ENCODE data around the gene TRPM8. TPM values are rescaled to one million over a fixed set of nuclear protein-coding genes. Genes with fewer than 3 reads are reported as not detected.

The TRPM8 gene
- polyA plus RNA-seq, 1 experiment = 0.11 TPM

- DNase-seq (ENCODE audit: low read depth, low spot score) = no peak
- Histone ChIP-seq H3K4me3 (ENCODE audit: low read depth, low read length) (no peak overlapping the region), H3K27ac (ENCODE audit: low read depth, low read length) (no peak overlapping the region), H3K9me3 (ENCODE audit: control insufficient read depth, insufficient read depth, low read length) (no peaks in the 10 kb centered on the region), H3K27me3 (ENCODE audit: control insufficient read depth, insufficient read depth, low read length) (no peaks in the 10 kb centered on the region)
- POLR2A ChIA-PET = no interaction called here
- CTCF ChIA-PET = no interaction called here
- TF ChIP-seq, protein P1, sequence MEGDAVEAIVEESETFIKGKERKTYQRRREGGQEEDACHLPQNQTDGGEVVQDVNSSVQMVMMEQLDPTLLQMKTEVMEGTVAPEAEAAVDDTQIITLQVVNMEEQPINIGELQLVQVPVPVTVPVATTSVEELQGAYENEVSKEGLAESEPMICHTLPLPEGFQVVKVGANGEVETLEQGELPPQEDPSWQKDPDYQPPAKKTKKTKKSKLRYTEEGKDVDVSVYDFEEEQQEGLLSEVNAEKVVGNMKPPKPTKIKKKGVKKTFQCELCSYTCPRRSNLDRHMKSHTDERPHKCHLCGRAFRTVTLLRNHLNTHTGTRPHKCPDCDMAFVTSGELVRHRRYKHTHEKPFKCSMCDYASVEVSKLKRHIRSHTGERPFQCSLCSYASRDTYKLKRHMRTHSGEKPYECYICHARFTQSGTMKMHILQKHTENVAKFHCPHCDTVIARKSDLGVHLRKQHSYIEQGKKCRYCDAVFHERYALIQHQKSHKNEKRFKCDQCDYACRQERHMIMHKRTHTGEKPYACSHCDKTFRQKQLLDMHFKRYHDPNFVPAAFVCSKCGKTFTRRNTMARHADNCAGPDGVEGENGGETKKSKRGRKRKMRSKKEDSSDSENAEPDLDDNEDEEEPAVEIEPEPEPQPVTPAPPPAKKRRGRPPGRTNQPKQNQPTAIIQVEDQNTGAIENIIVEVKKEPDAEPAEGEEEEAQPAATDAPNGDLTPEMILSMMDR (IDR thresholded peaks at IDR 0.05; ENCODE audit: low read depth, low read length) = no peak
Measured at GRCh38 chr2:233991196-233991595, 74.0 kb downstream of the TRPM8 start.

- Histone ChIP-seq H3K9me3 (ENCODE audit: control insufficient read depth, insufficient read depth, low read length) (no peaks in the 10 kb centered on the region), H3K4me3 (ENCODE audit: low read depth, low read length) (no peak overlapping the region), H3K27ac (ENCODE audit: low read depth, low read length) (no peak overlapping the region), H3K27me3 (ENCODE audit: control insufficient read depth, insufficient read depth, low read length) (no peaks in the 10 kb centered on the region)
- CTCF ChIA-PET = interaction anchor here (1.1 kb wide), 1 partner anchor 10 kb away, joined by 3 read pairs; no protein-coding TSS in a partner anchor
- TF ChIP-seq, protein P1 (IDR thresholded peaks at IDR 0.05; ENCODE audit: low read depth, low read length) = no peak
- DNase-seq (ENCODE audit: low read depth, low spot score) = no peak
- POLR2A ChIA-PET = no interaction called here
Measured at GRCh38 chr2:233992513-233993217, 75.5 kb downstream of the TRPM8 start.

DNA sequence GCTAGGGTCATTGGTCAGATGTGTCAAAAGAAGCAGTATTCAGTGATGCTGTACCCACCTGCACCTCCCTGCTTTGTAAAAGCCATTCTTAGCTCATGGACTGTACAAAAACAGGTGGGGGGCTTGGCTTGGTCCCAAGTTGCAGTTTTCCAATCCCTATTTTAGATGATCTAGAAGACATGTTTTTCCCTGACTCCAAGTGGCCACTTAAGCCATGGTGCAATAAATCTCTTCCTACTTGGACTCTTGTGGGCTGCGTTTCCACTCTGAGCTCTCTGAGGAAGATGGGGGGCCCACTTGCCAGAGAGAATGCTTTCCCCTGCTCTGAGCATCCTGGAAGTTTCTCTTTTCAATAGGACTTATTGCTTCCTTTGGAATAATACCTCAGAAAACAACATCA is 76.3 kb downstream of the TRPM8 start:
- Histone ChIP-seq H3K4me3 (ENCODE audit: low read depth, low read length) (no peak overlapping the region), H3K27ac (ENCODE audit: low read depth, low read length) (no peak overlapping the region), H3K9me3 (ENCODE audit: control insufficient read depth, insufficient read depth, low read length) (no peaks in the 10 kb centered on the region), H3K27me3 (ENCODE audit: control insufficient read depth, insufficient read depth, low read length) (no peaks in the 10 kb centered on the region)
- POLR2A ChIA-PET = no interaction called here
- CTCF ChIA-PET = no interaction called here
- no peak for DNase-seq (ENCODE audit: low read depth, low spot score)
- TF ChIP-seq, protein P1 (IDR thresholded peaks at IDR 0.05; ENCODE audit: low read depth, low read length) = no peak

GRCh38 chr2:233994151-233994550 is 77.0 kb downstream of the TRPM8 start:
- TF ChIP-seq, protein P1 (IDR thresholded peaks at IDR 0.05; ENCODE audit: low read depth, low read length) = no peak
- DNase-seq (ENCODE audit: low read depth, low spot score) = no peak
- H3K9me3 ChIP-seq (ENCODE audit: control insufficient read depth, insufficient read depth, low read length) = no peaks in the 10 kb centered on the region
- no peak overlapping the region for H3K27ac ChIP-seq (ENCODE audit: low read depth, low read length)
- H3K27me3 ChIP-seq (ENCODE audit: control insufficient read depth, insufficient read depth, low read length) = no peaks in the 10 kb centered on the region
- no peak overlapping the region for H3K4me3 ChIP-seq (ENCODE audit: low read depth, low read length)
- ChIA-PET CTCF (no interaction called here), POLR2A (no interaction called here)

GRCh38 chr2:233996000-233996399 is 78.8 kb downstream of the TRPM8 start:
- Histone ChIP-seq H3K27ac (ENCODE audit: low read depth, low read length) (no peak overlapping the region), H3K9me3 (ENCODE audit: control insufficient read depth, insufficient read depth, low read length) (no peaks in the 10 kb centered on the region), H3K27me3 (ENCODE audit: control insufficient read depth, insufficient read depth, low read length) (no peaks in the 10 kb centered on the region), H3K4me3 (ENCODE audit: low read depth, low read length) (no peak overlapping the region)
- TF ChIP-seq, protein P1 (IDR thresholded peaks at IDR 0.05; ENCODE audit: low read depth, low read length) = no peak
- ChIA-PET POLR2A (no interaction called here), CTCF (interaction anchor here (0.6 kb wide), 1 partner anchor 1140 kb away, joined by 4 read pairs; no protein-coding TSS in a partner anchor)
- no peak for DNase-seq (ENCODE audit: low read depth, low spot score)

Measured in AG04450 (cell line).